Stimulated activated effector memory CD8-positive, alpha-beta T cell treated with anti-CD3 and anti-CD28 coated beads, Interleukin-12 subunit alpha, Interleukin-12 subunit beta, amount 100 ng/mL, for 72 hours (primary cell): ENCODE data around the gene QRICH1.
"Not testable (repeated sequence)": the region's sequence is repeated elsewhere in the genome, so short reads cannot be mapped to it uniquely, and the experiment has no call there.

ENCODE experiments used
- ATAC-seq: fragments of 150-1000 bp; cut with Tn5 transposase; 2 replicates; pipeline ENCODE4 v1.10.0; 2021
- DNase-seq, 2 donors: peaks; one replicate each; pipeline ENCODE4 v3.0.0; 2021 to 2022; ENCODE audit warnings: low spot score in 2 of 2
- H3K27ac Mint-ChIP-seq: one replicate; pipeline ENCODE4 v1.8.0; 2022; ENCODE audit warnings: mild to moderate bottlenecking, mixed read lengths
- H3K36me3 Mint-ChIP-seq: one replicate; pipeline ENCODE4 v1.8.0; 2022; ENCODE audit warnings: mild to moderate bottlenecking, mixed read lengths
- H3K4me1 Mint-ChIP-seq: one replicate; pipeline ENCODE4 v1.8.0; 2022; ENCODE audit warnings: mixed read lengths
- H3K4me3 Mint-ChIP-seq: one replicate; pipeline ENCODE4 v1.8.0; 2022; ENCODE audit warnings: mild to moderate bottlenecking, mixed read lengths
- H3K9me3 Mint-ChIP-seq: one replicate; pipeline ENCODE4 v1.8.0; 2022; ENCODE audit warnings: mixed read lengths

QRICH1 gene

GRCh38 chr3:49019941-49020329, 73.9 kb downstream of the QRICH1 start:
- Mint-ChIP-seq H3K9me3 (no peaks in the 10 kb centered on the region), H3K4me3 (peak overlapping the region; percentile 95), H3K27ac (peak overlapping the region; percentile 98), H3K4me1 (peaks cover 44% of the 10 kb centered on the region), H3K36me3 (peaks cover 55% of the 10 kb centered on the region)
- DNase-seq (no peak), ATAC-seq (no peak)

DNA sequence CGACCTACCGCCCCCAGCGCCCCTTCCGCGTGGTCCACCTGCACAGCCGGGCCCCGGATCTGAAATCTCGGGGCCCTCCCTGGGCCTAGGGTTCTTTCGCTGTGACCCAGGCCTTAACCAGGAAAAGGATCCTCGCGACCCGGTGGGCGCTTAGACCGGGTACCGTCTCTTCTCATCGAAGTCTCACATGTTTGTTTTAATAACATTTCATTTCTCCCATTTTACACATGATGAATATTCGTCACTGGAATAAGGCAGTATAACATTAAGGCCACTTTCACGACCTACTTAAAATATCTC, 75.2 kb downstream of the QRICH1 start:
- DNase-seq (no peak), ATAC-seq (no peak)
- peak overlapping the region; percentile 85 for H3K27ac Mint-ChIP-seq
- no peaks in the 10 kb centered on the region for H3K9me3 Mint-ChIP-seq
- H3K36me3 Mint-ChIP-seq, result peaks cover 55% of the 10 kb centered on the region
- H3K4me3 Mint-ChIP-seq, result peak overlapping the region; percentile 95
- peaks cover 38% of the 10 kb centered on the region for H3K4me1 Mint-ChIP-seq

GRCh38 chr3:49017971-49018706, 75.7 kb downstream of the QRICH1 start, which contains the start of gene DALRD3:
Gene DALRD3 (minus strand): TSS chr3:49018580. CDS start chr3:49018564, 16 bp downstream.
- Mint-ChIP-seq H3K9me3 (no peaks in the 10 kb centered on the region), H3K4me3 (peak within 1 kb of the TSS; percentile 95), H3K27ac (peak within 1 kb of the TSS; percentile 85), H3K36me3 (peaks cover 51% of the 10 kb centered on the region), H3K4me1 (peaks cover 35% of the 10 kb centered on the region)
- peak; percentile 61 to 88 for DNase-seq
- ATAC-seq, result peak; percentile 29

DNA sequence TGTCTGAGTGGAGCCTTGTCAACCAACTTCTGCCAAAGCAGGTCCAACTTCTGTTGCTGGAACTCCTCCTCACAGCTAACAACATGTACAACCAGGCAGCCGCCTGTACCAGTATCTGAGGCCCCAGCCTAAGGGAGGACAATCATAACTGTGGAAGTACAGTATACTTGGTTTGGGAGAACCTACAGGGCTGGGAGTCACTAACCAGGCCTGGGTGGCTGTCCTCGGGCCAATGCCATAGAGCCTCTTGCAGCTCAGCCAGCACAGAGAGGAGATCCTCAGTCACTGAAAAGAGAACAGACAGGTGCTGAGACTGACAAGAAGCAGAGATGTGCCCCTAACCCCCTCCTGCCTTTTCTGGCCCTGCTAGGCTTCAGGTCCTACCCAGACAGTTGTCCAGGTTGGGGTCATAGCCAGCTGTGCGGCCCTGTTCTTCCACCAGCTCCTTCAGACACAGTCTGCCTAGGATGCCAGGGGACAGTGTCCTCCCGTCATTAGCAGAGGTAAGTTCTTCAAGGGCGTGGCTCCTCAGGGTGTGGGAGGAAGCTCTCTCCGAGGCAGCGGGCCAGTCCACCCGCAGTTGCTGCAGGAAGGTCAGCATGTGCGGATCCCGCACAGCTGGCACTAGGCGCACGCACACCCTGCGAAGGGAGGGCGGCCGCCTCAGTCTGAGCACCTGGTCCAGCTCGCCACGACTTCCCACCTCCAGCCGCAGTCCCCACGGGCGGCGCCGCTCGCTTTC, 76.5 kb downstream of the QRICH1 start:
- no peaks in the 10 kb centered on the region for H3K9me3 Mint-ChIP-seq
- no peak for DNase-seq
- peak overlapping the region; percentile 95 for H3K4me3 Mint-ChIP-seq
- H3K4me1 Mint-ChIP-seq, result peaks cover 34% of the 10 kb centered on the region
- ATAC-seq, result no peak
- H3K36me3 Mint-ChIP-seq, result peaks cover 51% of the 10 kb centered on the region
- peak overlapping the region; percentile 85 for H3K27ac Mint-ChIP-seq

DNA sequence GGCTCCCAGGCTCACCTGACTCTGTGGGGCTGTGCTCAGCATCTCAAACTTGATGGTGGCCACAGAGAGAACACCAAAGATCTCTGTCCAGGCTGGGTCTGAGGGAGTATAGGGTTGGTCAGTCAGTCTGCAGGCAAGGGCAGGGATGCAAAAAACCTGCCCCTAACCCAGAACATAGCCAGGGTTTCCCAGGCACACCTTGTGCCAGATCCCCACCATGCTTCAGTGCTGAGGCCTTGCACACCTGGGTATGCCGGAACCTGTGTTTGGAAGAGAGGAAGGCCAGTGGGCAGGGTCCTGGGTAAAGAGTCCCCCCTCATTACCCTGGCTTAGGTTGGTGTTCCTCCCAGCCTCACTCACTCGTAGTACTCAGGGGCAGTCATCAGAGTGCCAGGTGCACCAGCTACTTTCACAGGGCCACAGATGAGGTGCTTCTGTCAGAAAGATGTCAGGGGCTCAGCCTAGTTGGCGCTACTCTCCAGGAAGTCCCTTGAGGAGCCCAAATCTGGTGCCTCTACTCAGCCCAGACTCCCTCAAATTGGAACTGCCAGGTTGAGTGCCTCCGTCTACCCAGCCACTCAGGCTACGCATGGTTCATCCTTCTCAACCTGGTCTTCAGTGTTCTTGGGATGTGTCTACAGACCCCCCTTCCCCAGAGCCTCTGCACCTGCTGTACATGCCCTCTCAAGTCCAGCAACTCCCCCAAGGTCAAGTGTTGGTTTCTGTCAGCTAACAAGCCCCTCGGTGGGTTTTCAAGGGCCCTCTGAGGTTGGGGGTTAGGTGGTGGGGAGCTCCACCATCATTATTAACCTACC, 77.2 kb downstream of the QRICH1 start:
- Mint-ChIP-seq H3K4me1 (peaks cover 40% of the 10 kb centered on the region), H3K4me3 (peak overlapping the region; percentile 95), H3K36me3 (peaks cover 52% of the 10 kb centered on the region), H3K9me3 (no peaks in the 10 kb centered on the region), H3K27ac (peak overlapping the region; percentile 52)
- DNase-seq (no peak), ATAC-seq (no peak)

- ATAC-seq (no peak), DNase-seq (no peak)
- no peak overlapping the region for H3K4me3 Mint-ChIP-seq
- no peaks in the 10 kb centered on the region for H3K9me3 Mint-ChIP-seq
- H3K4me1 Mint-ChIP-seq, result peaks cover 36% of the 10 kb centered on the region
- H3K27ac Mint-ChIP-seq, result peak overlapping the region; percentile 52
- peaks cover 55% of the 10 kb centered on the region for H3K36me3 Mint-ChIP-seq
Measured at GRCh38 chr3:49015765-49016164, 78.1 kb downstream of the QRICH1 start.

DNA sequence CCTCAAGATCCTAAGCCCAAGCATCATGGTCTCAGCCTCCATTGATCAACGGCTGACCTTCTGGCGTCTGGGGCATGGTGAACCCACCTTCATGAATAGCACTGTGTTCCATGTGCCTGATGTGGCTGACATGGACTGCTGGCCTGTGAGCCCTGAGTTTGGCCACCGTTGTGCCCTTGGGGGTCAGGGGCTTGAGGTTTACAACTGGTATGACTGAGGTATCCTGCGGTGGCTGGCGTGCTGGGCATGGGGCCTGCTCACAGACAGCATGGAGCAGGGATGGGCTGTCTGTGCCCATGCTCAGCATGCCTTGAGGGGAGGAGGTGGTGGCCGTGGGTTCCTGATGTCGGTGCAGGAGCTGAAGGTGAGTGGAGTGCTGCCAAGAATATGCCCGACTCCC, 78.8 kb downstream of the QRICH1 start:
- H3K4me3 Mint-ChIP-seq, result no peak overlapping the region
- DNase-seq, result no peak
- H3K36me3 Mint-ChIP-seq, result peaks cover 56% of the 10 kb centered on the region

DNA sequence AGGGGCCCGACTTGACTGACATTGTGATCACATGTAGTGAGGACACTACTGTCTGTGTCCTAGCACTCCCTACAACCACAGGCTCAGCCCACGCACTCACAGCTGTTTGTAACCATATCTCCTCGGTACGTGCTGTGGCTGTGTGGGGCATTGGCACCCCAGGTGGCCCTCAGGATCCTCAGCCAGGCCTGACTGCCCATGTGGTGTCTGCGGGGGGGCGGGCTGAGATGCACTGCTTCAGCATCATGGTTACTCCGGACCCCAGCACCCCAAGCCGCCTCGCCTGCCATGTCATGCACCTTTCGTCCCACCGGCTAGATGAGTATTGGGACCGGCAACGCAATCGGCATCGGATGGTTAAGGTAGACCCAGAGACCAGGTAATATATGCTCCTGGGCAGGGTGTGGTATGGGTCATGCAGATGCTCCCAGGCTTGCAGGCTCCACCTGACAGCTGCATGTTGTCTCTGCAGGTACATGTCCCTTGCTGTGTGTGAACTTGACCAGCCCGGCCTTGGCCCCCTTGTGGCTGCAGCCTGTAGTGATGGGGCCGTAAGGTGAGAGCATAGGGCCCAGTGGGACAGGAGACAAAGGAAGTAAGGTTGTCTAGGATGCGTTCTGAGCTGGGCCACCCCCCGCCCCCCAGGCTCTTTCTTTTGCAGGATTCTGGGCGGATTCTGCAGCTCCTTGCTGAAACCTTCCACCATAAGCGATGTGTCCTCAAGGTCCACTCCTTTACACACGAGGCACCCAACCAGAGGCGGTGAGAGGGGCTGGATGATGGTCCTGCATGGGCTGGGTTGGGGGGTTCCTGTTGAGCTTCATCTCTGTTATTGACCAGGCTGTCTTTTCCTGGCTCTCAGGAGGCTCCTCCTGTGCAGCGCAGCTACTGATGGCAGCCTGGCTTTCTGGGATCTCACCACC, 79.9 kb downstream of the QRICH1 start:
- Mint-ChIP-seq H3K27ac (peak overlapping the region; percentile 20), H3K36me3 (peaks cover 66% of the 10 kb centered on the region), H3K9me3 (no peaks in the 10 kb centered on the region), H3K4me3 (no peak overlapping the region), H3K4me1 (peaks cover 42% of the 10 kb centered on the region)
- DNase-seq, result no peak
- ATAC-seq, result peak; percentile 42

More for the DNA sequence above, 78.8 kb downstream of the QRICH1 start:
- ATAC-seq, result no peak
- Mint-ChIP-seq H3K4me1 (peaks cover 36% of the 10 kb centered on the region), H3K9me3 (no peaks in the 10 kb centered on the region), H3K27ac (peak overlapping the region; percentile 20)

DNA sequence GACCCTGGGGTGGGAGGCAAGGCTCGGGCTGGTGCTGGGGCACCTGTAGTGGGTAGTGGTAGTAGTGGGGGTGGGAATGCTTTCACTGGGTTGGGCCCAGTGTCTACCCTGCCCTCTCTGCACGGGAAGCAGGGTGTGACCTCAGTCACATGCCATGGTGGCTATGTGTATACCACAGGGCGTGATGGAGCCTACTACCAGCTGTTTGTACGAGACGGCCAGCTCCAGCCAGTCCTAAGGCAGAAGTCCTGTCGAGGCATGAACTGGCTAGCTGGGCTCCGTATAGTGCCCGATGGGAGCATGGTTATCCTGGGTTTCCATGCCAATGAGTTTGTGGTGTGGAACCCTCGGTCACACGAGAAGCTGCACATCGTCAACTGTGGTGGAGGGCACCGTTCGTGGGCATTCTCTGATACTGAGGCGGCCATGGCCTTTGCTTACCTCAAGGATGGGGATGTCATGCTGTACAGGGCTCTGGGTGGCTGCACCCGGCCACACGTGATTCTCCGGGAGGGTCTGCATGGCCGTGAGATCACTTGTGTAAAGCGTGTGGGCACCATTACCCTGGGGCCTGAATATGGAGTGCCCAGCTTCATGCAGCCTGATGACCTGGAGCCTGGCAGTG, 80.6 kb downstream of the QRICH1 start:
- Mint-ChIP-seq H3K9me3 (no peaks in the 10 kb centered on the region), H3K27ac (no peak overlapping the region), H3K4me3 (no peak overlapping the region), H3K36me3 (peaks cover 73% of the 10 kb centered on the region), H3K4me1 (peaks cover 50% of the 10 kb centered on the region)
- ATAC-seq (no peak), DNase-seq (no peak)

DNA sequence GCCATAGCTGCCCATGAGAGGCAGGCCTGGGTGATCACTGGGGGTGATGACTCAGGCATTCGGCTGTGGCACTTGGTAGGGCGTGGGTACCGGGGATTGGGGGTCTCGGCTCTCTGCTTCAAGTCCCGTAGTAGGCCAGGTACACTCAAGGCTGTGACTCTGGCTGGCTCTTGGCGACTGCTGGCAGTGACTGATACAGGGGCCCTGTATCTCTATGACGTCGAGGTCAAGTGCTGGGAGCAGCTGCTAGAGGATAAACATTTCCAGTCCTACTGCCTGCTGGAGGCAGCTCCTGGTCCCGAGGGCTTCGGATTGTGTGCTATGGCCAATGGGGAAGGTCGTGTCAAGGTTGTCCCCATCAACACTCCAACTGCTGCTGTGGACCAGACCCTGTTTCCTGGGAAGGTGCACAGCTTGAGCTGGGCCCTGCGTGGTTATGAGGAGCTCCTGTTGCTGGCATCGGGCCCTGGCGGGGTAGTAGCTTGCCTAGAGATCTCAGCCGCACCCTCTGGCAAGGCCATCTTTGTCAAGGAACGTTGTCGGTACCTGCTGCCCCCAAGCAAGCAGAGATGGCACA, 81.3 kb downstream of the QRICH1 start:
- Mint-ChIP-seq H3K4me1 (peaks cover 57% of the 10 kb centered on the region), H3K27ac (no peak overlapping the region), H3K36me3 (peaks cover 80% of the 10 kb centered on the region), H3K9me3 (no peaks in the 10 kb centered on the region), H3K4me3 (no peak overlapping the region)
- ATAC-seq (no peak), DNase-seq (no peak)

- DNase-seq, result no peak
- Mint-ChIP-seq H3K36me3 (peaks cover 72% of the 10 kb centered on the region), H3K4me1 (peaks cover 50% of the 10 kb centered on the region), H3K27ac (peak overlapping the region; percentile 100), H3K4me3 (peak overlapping the region; percentile 100), H3K9me3 (no peaks in the 10 kb centered on the region)
- ATAC-seq, result no peak
Measured at GRCh38 chr3:49009396-49009795, 84.5 kb downstream of the QRICH1 start.

DNA sequence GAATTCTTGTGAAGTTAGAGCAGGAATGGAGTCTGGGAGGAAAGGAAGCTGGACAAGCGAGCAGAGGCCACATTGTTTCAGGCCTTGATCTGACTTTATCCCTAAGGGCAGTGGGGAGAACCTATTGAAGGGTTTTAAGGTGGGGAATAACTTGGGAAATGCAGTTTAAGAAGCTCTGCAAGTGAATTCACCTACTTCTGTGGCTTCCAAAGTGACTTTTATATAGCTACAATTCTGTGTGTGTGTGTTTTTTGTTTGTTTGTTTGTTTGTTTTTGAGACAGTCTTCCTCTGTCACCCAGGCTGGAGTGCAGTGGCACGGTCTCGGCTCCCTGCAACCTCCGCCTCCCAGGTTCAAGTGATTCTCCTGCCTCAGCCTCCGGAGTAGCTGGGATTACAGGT, 85.2 kb downstream of the QRICH1 start:
- H3K36me3 Mint-ChIP-seq, result peaks cover 65% of the 10 kb centered on the region
- not testable (repeated sequence) for ATAC-seq, DNase-seq, H3K9me3 Mint-ChIP-seq
- H3K4me1 Mint-ChIP-seq, result peaks cover 47% of the 10 kb centered on the region
- peak overlapping the region; percentile 100 for H3K4me3 Mint-ChIP-seq
- peak overlapping the region; percentile 100 for H3K27ac Mint-ChIP-seq

DNA sequence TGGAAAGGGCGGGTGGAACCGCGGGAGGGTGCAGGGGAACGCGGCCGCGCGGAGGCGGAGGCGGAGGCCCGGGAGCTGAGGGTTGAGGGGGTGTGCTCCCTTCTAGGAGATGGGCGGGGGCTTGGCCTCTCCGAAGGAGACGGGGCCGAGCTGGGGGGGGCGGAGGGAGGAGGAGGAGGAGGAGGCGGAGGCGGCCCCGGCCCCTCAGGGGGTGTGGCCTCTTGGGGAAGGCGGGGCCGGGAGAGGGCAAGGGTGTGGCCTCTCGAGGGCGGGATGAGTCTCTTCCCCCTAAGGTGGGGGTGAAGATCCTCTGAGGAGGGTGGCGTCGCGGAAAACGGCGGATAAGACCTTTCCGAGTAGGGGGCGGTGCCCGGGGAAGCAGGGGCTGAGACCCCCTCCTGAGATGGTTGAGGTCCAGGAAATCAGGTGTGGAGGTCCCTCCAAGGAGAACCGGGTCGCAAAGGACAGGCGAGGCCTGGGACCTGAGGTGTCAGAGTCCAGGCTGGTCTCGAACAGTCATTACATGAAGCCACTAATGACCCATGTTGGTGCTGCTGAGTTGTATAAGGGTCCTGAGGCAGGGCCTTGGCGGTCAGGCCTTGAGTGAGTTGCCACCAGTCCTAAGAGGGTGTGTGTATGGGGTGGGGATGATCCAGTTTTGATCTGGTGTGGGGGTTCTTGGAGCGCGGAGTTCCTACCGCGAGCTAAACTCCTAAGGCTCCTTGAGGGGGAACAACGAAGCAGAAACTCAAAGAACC, 85.9 kb downstream of the QRICH1 start:
- H3K4me1 Mint-ChIP-seq, result peaks cover 44% of the 10 kb centered on the region
- peak; percentile 79 to 94 for DNase-seq
- ATAC-seq, result peak; percentile 68
- peak overlapping the region; percentile 100 for H3K4me3 Mint-ChIP-seq
- H3K27ac Mint-ChIP-seq, result peak overlapping the region; percentile 100
- no peaks in the 10 kb centered on the region for H3K9me3 Mint-ChIP-seq
- H3K36me3 Mint-ChIP-seq, result peaks cover 62% of the 10 kb centered on the region
